Subcutaneous adipose tissue (tissue), 4 donors: ENCODE results near the gene BAIAP3. TPM values are rescaled to one million over a fixed set of nuclear protein-coding genes. Genes with fewer than 3 reads are reported as not detected.

ENCODE experiments used
- total RNA-seq, 4 donors: library from RNA; depleted of rRNA; stranded (reverse); fragments of >200 nt; gene quantifications; one replicate each; pipeline ENCODE4 v1.1.0, GENCODE V29; 2016
- TF ChIP-seq, protein P1 (sequence below): fragments of 450-650 bp; IDR thresholded peaks from one replicate; pipeline ENCODE4 v1.5.1; 2016; ENCODE audit warnings: low read depth, mild to moderate bottlenecking, control low read depth, antibody characterized with exemption, moderate library complexity

The BAIAP3 gene
- total RNA-seq, 4 donors from 2014 or later, result 0.98 to 8.5 (median 2.5) TPM

DNA sequence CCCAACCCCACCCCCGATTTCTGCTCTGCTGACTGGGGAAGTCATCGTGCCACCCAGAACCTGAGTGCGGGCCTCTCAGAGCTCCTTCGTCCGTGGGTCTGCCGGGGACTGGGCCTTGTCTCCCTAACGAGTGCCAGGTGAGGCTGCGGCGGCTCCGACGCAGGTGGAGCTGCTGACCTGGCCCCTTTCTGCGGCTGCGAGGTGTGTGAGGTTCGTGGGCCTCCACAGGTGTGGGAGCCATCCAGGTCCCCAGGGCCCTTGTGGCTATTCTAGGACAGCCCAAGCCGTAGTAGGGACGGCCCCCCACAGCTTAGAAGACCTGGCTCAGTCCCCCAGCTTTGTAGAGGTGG lies 21.0 kb upstream of the BAIAP3 start:
- TF ChIP-seq, protein P1, sequence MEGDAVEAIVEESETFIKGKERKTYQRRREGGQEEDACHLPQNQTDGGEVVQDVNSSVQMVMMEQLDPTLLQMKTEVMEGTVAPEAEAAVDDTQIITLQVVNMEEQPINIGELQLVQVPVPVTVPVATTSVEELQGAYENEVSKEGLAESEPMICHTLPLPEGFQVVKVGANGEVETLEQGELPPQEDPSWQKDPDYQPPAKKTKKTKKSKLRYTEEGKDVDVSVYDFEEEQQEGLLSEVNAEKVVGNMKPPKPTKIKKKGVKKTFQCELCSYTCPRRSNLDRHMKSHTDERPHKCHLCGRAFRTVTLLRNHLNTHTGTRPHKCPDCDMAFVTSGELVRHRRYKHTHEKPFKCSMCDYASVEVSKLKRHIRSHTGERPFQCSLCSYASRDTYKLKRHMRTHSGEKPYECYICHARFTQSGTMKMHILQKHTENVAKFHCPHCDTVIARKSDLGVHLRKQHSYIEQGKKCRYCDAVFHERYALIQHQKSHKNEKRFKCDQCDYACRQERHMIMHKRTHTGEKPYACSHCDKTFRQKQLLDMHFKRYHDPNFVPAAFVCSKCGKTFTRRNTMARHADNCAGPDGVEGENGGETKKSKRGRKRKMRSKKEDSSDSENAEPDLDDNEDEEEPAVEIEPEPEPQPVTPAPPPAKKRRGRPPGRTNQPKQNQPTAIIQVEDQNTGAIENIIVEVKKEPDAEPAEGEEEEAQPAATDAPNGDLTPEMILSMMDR, result no peak

DNA sequence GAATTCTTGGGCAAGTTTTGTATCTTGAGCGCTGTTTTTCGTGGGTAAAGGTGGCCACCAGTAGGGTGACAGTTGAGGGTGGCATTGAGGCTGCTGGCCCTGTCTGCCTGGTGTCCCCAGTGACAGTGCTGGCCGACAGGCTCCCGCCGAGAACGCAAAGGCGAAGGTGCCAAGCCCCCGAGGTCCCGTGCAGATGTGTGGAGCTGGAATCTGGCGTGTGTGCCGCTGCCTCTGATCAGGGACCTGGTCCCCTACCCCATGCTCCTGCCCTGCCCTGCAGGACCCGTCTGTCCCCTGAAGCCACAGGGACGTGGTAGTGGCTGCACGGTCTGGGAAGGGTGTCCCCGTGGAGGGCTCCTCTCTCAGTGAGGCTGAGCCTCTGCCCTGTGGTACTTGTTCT lies 20.5 kb upstream of the BAIAP3 start:
- TF ChIP-seq, protein P1, result no peak

DNA sequence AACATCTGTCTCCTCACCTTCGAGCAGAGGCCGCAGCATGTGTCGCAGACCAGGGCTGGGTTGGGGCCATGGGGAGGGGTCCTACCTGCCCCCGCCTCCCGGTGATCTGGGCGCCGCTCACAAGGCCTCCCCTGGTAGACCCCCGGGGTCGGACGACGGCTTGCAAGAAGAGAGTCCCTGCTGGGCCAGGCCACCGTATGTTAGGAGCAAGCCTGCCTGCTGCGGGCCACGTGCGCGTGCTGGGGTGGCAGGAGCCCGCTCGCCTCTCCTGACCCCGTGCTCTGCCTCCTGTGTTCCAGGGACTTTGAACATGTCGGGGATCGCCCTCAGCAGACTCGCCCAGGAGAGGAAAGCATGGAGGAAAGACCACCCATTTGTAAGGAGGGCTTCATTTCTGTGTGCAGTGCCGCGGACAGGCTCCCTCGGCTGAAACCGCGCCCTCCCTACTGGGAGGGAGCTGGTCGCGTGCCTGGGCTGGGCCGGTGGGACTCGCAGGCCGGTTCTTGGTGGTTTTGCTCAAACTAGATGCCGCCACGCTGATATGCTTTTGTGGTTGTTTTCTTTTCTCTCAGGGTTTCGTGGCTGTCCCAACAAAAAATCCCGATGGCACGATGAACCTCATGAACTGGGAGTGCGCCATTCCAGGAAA lies 19.6 kb upstream of the BAIAP3 start:
- TF ChIP-seq, protein P1, result no peak

DNA sequence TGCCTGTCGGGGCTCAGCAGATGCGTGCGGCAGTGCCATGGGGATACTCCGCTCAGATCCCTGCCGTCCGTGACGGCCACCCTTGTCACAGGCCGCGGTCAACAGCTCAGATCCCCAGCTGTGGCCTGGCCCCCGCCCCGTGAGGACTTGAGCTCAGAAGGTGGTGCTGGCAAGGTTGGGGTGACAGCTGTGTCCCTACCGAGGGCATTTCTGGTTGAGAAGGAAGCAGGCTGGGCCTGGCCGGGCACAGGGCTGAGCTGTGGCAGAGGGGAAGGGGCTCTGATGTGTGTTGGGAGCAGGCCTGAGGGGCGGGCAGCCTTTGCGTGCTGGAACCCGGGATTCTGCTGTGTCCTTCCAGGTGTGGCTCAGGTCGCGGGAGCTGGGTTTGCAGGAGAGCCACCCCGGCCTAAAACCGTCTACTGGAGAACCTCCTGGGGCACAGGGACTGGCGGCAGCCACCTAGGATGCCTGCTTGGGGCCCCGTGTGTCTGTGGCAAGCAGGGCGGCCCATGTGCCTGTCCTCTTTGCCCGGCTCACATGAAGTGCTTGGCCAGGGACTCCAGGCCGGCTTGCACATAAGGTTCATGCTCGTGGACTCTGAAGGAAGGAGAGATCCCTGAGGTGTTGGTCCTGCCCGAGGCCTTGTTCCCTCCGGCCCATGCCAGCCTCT lies 18.9 kb upstream of the BAIAP3 start:
- TF ChIP-seq, protein P1, result no peak

DNA sequence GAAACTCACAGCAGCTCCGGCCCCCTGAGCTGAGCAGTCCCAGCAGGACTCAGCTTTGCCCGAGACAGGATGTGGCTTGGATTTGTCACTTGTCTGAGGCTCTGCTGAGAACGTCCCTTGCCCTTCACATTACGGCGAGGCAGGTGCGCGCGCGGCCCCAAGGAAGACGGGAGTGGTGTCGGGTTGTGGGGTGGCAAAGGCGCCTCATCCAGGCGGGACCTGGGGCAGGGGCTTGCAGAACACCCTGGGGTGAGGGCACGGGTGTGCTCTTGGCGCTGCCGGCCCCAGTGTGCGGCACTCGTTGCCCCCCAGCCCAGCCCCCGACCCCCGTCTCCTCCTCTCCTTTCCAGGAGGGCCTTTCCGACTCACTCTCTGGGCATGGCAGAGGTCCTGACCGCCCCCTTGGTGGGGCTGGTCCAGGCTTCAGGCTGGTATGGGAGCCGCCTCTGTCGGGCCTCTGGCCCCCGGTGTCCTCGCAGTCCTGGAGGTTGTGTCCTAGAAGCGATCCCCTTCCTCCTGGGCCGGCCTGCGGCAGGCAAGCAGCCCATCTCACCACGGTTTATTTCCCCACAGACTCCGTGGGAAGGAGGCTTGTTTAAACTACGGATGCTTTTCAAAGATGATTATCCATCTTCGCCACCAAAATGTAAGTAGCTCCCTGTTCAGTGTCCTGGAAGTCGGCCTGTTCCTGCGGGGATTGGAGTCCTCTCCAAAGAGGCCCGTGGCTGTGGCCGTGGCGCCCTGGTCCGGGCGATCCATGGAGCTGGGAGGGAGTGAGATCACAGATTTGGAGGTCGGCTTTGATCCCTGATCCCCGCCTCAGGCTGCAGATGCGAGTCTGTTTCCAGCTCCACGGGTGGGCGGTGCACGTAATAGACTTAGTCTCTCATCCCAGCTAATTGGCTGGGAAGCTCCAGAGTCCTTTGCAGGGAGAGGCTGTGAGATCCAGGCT lies 18.1 kb upstream of the BAIAP3 start:
- TF ChIP-seq, protein P1, result no peak

DNA sequence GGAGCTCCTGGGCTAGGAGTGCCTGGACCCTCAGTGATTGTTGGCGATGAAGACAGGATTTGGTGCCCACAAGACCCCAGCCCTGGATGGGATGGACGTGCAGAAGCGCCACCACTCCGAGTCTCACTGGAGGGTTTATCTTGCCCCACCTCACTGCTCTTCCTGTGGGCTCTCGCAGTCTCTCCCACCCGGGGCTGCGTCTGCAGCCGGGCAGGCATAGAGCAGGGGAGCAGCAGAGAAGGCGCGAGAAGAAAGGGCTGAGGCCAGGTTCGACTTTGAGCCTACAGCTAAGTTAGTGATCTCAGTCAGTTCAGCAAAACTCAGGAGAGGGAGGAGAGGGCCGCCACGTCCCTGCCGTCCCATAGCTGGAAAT lies 17.4 kb upstream of the BAIAP3 start:
- TF ChIP-seq, protein P1, result no peak
